ENCODE results near the gene MAPK10.

The MAPK10 gene

DNA sequence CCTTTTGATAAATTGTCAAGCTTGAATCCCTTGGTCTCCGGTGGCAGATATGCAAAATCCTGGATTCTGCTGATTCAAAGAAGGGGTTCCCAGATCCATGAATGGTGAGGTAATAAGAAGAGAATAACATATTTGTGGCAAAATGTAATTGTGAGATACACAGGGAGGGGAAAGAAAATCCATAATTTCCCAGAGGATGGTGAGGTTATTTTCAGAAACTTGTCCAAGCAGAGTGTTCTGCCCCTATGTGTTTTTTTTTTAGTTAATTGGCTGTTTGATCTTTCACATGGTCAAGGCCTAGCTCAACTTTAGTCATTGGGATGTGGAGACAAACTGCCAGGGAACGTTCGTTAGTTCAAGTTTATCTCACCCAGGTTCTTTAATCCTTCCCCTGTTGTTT, 408.8 kb downstream of the MAPK10 start:
- Histone ChIP-seq H3K27ac (no peak overlapping the region), H3K27me3 (ENCODE audit: insufficient read depth, low read depth, severe bottlenecking) (no peaks in the 10 kb centered on the region)
- TF ChIP-seq CTCF (IDR thresholded peaks at IDR 0.05; ENCODE audit: low read depth, low read length), result no peak

DNA sequence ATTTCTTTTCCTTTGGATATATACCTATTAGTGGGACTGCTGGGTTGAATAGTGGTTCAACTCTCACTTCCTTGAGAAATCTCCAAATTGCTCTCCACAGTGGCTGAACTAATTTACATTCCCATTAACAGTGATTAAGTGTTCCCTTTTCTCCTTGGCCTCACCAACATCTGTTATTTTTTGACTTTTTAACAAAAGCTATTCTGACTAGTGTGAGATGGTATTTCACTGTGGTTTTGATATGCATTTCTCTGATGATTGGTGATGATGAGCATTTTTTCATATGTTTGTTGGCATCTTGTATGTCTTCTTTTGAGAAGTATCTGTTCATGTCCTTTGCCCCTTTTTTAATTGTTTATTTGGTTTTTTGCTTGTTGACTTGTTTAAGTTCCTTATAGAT, 413.0 kb downstream of the MAPK10 start:
- Histone ChIP-seq H3K9me3 (ENCODE audit: severe bottlenecking) (no peaks in the 10 kb centered on the region), H3K27ac (no peak overlapping the region), H3K4me3 (ENCODE audit: low read depth, low read length) (no peak overlapping the region), H3K36me3 (no peaks in the 10 kb centered on the region), H3K27me3 (ENCODE audit: insufficient read depth, low read depth, severe bottlenecking) (no peaks in the 10 kb centered on the region)
- no peak for TF ChIP-seq CTCF (IDR thresholded peaks at IDR 0.05; ENCODE audit: low read depth, low read length)
- DNase-seq, result no peak

More for the DNA sequence above, 408.8 kb downstream of the MAPK10 start:
- H3K36me3 ChIP-seq, result no peaks in the 10 kb centered on the region
- H3K9me3 ChIP-seq (ENCODE audit: severe bottlenecking), result no peaks in the 10 kb centered on the region
- H3K4me3 ChIP-seq (ENCODE audit: low read depth, low read length), result no peak overlapping the region
- no peak for DNase-seq

GRCh38 chr4:85942107-85942506, 417.7 kb downstream of the MAPK10 start:
- no peak for TF ChIP-seq CTCF (IDR thresholded peaks at IDR 0.05; ENCODE audit: low read depth, low read length)
- Histone ChIP-seq H3K4me3 (ENCODE audit: low read depth, low read length) (no peak overlapping the region), H3K36me3 (no peaks in the 10 kb centered on the region)

GRCh38 chr4:85940151-85940550, 419.7 kb downstream of the MAPK10 start:
- DNase-seq, result no peak
- Histone ChIP-seq H3K9me3 (ENCODE audit: severe bottlenecking) (no peaks in the 10 kb centered on the region), H3K4me3 (ENCODE audit: low read depth, low read length) (no peak overlapping the region), H3K36me3 (no peaks in the 10 kb centered on the region), H3K27ac (no peak overlapping the region), H3K27me3 (ENCODE audit: insufficient read depth, low read depth, severe bottlenecking) (no peaks in the 10 kb centered on the region)
- no peak for TF ChIP-seq CTCF (IDR thresholded peaks at IDR 0.05; ENCODE audit: low read depth, low read length)

More at GRCh38 chr4:85942107-85942506, 417.7 kb downstream of the MAPK10 start:
- H3K27me3 ChIP-seq (ENCODE audit: insufficient read depth, low read depth, severe bottlenecking), result no peaks in the 10 kb centered on the region
- DNase-seq, result no peak
- H3K9me3 ChIP-seq (ENCODE audit: severe bottlenecking), result no peaks in the 10 kb centered on the region
- H3K27ac ChIP-seq, result no peak overlapping the region
